OCI-M2 (cell line): Measurements from ENCODE around the gene PNMT.

Experiments used
- DNase-seq: peaks from one replicate; lab custom pipeline; 2025; ENCODE audit not compliant: unreplicated experiment; lab: John Stamatoyannopoulos, UW

The PNMT gene

DNA sequence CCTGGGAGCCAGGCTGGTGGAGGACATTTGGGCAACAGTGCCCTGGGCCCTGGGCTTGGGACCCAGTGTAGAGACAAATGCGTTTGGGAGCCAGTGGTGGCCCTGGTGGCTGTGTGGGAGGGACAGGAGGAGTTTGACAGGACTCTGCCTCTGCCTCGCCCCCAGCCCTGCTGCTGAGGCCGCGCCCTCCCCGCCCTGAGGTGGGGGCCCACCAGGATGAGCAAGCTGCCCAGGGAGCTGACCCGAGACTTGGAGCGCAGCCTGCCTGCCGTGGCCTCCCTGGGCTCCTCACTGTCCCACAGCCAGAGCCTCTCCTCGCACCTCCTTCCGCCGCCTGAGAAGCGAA, 15.0 kb upstream of the PNMT start:
- no peak for DNase-seq

DNA sequence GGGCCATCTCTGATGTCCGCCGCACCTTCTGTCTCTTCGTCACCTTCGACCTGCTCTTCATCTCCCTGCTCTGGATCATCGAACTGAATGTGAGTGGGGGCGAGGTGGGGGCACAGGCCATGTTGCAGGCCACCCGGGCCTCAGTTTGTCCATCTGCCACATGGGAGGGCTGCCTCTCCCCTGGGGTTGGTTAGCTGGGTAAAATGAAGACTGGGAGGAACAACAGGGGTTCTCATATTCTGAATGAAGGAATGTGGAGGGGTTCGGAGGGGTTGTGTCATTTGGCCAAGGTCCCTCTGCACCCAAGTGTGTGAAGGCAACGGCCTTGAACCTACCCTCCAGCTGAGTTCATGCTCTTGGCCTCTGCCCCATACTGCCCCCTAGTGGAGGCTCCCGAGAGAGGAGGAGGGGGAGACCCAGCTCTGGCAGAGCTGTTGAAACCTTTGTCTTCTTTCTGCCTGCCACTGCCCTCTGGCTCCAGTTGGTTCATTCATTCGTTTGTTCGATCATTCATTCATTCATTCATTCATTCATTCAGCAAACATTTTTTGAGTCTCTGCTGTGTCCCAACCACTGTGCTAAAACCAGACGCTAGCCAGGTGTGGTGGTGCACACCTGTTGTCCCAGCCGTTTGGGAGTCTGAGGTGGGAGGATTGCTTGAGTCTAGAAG, 14.5 kb upstream of the PNMT start:
- DNase-seq = no peak

DNA sequence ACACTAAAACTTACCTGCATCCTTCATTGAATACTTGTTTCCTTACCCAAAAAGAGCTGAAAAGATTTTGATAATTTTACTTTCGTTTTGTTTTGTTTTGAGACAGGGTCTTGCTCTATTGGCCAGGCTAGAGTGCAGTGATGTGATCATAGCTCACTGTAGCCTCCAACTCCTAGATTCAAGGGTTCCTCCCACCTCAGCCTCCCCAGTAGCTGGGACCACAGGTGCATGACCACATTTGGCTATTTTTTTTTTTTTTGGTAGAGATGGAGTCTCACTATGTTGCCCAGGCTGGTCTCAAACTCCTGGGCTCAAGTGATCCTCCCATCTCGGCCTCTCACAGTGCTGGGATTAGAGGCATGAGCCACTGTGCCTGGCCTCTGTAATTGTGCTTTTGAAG, 13.1 kb upstream of the PNMT start:
- no peak for DNase-seq

GRCh38 chr17:39658346-39658745, 9.9 kb upstream of the PNMT start:
- no peak for DNase-seq

DNA sequence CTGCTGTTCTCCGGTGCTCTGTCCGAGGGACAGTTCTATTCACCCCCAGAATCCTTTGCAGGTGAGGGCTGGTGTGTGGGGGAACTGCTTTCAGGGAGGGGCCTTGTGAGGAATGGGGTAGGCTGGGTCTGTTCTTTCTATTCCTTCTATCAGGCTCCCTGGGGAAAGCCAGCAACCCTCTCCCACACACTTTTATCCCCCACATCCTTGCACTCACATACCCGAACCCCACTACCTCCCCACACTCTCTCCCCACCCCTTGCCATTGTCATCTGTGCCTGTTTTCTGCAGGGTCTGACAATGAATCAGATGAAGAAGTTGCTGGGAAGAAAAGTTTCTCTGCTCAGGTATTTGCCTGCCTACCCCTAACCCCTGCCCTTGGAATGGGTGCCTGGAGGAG, 9.5 kb upstream of the PNMT start:
- DNase-seq = no peak

- DNase-seq = no peak
Observed at GRCh38 chr17:39659279-39660010, 8.8 kb upstream of the PNMT start.

GRCh38 chr17:39660011-39660360, 8.3 kb upstream of the PNMT start:
- no peak for DNase-seq

DNA sequence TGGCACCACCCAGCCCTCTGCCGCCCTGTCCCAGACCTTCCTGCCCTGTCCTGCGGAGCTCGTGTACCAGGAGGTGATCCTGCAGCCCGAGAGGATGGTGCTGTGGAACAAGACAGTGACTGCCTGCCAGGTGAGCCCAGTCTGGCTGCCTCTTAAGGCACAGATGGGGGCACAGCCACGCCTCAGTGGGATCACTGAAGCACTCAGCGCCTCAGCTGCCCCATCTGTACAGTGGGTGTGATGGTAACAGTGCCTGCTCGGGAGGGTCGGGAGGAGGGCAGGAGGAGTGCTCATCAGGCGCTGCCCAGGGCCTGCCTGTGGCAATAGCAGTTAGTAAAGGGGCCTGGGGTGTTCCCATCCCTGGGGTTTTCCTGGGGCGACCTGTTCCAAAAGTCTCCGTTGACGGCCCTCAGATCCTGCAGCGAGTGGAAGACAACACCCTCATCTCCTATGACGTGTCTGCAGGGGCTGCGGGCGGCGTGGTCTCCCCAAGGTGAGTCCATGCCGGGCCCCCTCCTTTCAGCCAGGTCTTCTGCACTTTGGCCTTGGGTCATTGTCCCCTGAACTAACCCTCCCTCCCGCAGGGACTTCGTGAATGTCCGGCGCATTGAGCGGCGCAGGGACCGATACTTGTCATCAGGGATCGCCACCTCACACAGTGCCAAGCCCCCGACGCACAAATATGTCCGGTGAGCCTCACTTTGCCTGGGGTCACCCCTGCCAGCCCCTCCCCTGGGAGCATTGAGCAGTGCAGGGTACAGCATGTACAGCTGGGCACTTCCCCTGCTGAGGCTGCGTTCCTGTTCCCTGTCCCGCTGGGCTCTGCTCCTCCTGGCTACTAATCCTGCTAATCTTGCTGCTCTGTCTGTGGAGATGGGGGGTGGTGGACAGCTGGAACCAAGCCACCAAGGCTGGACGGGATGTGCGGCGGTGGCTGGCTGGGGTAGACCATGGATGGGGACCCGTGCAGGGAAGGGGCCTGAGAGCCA, 7.6 kb upstream of the PNMT start:
- DNase-seq = no peak

GRCh38 chr17:39661744-39662541, 6.3 kb upstream of the PNMT start:
- no peak for DNase-seq

- no peak for DNase-seq
Observed at GRCh38 chr17:39662551-39663339, 5.5 kb upstream of the PNMT start.

GRCh38 chr17:39663340-39663687, 4.9 kb upstream of the PNMT start:
- DNase-seq = no peak

DNA sequence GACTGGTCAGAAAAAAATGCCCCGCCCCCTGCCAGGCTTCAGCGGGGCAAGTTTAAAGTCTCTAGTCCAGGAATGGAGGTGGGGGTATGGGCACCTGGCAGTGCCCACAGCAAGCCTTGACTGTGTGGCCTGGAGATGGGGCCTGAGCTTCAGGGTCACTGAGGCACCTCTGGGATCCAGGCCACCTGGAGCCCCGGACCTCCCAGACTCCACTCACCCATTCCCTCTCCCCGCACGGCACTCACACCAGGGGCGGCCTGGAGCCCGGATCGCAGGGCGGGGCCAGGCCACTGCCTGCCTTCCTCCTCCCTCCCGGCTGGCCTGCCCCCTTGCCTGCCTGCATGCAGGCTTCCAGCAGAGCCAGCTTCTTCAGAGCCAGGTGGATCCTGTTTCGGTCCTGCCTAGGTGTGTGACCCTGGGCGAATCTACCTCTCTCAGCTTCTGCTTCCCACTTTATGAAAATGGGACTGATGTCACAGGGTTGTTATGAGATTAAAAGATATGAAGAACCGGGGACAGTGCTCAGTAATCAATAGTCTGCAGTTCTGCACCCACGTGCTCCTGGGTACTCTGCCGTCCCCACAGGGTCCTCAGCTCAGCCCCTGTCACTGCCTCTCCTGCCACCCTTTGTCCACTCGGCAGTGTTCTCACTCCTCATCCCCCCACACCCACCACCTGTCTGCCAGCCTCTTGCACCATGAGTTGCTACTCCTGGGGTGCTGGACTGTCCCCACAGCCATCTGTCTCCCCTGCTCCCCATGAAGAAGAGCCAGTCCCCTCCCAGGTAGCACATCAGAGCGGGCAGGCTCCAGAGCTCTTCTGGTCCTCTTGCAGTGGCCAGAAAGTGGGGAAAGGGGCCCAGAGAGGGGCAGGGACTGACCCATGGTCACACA, 4.3 kb upstream of the PNMT start:
- no peak for DNase-seq

DNA sequence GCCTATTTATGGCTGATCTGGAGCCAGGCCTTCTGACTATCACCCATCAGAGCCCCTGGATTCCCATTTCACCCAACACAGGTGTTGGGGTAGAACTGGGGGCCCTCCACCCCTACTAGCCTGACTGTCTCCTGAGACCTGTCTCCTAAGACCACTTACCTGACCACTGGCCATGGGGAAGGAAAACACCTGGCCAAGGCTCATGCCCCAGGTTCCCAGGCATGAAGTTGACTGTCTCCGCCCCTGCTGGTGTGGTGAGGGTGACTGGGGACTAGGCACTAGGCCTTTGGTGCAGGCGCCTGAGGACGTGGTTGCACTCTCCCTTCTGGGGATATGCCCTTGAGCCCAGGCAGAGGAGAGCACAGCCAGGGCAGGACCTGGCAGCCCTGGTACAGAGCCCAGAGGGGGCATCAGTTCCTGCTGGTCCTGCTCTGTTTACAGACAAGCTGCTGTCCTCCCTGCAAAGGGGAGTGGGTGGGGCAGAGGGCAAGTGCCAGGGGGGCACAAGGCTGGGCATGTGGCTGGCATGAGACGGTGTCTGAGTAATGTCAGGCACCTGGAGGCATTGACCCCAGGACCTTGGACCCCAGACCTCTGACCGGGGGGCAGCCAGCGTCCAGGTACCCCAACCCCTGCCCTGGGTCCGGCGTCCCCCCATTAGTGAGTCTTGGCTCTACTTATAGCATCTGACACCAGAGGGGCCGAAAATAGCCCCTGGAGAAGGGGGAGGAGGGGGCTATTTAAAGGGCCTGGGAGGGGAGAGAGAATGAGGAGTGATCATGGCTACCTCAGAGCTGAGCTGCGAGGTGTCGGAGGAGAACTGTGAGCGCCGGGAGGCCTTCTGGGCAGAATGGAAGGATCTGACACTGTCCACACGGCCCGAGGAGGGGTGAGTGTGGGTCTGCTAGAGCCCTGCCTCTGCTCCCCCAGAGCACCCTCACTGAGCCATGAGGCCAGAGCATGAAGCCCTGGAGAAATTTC, 3.4 kb upstream of the PNMT start, which contains the start of gene TCAP:
Gene TCAP, plus strand, starts transcription at position 769 of the 981 bp plus-strand sequence. Its CDS starts 11 bp downstream, at position 780.
- DNase-seq = no peak

GRCh38 chr17:39665642-39666224, 2.5 kb upstream of the PNMT start:
- no peak for DNase-seq

DNA sequence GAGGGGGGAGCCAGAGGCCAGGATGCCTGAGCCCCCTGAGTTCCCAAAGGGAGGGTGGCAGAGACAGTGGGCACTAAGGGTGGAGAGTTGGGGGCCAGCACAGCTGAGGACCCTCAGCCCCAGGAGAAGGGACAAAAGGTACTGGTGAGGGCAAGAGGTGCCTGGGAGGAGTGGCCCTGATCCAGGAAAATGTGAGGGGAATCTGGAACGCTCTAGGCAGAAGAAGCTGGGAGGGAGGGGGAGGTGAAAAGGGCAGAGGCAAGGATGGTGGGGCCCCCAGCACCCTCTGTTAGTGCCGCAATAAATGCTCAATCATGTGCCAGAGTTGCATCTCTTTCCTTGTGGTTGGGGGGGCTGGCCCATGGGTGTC, 2.0 kb upstream of the PNMT start:
- no peak for DNase-seq

DNA sequence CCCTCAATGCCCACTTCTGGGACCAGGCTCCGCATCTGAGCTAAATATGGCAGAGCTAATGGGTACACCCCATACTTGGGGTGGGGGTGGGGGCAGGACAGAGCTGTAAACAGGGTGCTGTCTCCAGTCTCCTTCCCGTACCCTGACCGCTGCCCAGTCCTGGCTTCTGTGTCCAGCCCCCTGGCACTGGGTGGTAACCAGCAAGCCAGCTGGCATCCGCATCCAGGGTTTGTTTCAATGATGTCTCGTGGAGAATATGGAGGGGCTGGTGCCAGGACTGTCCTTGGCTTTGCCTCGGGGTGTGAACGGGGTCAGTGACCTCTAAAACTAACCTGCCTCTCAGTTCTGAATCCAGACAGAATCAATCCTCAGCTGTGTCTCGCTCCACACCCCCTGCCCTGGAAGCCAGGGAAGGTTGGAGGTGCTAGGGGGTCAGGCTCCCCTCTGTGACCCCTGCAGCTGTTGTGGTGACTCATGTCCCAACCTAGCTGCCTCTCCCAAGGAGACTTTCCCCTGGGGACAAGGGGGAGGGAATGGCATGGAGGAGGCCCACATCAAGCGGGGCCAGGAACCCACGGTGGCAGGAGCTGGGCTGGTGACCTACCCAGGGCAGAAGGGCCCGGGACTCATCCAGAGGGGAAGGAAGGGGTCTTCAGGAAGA, 1.5 kb upstream of the PNMT start:
- no peak for DNase-seq

GRCh38 chr17:39667262-39667944, 850 bp upstream of the PNMT start:
- no peak for DNase-seq
